ENCODE measurements around the gene EFHD1. TPM values are rescaled to one million over a fixed set of nuclear protein-coding genes. Genes with fewer than 3 reads are reported as not detected.
A peak's percentile ranks its signal among the peaks of the same experiment; 100 is the strongest.

EFHD1 gene
- total and polyA plus RNA-seq, 2 experiments from 2014 or later, result 3.4 to 6.4 TPM

DNA sequence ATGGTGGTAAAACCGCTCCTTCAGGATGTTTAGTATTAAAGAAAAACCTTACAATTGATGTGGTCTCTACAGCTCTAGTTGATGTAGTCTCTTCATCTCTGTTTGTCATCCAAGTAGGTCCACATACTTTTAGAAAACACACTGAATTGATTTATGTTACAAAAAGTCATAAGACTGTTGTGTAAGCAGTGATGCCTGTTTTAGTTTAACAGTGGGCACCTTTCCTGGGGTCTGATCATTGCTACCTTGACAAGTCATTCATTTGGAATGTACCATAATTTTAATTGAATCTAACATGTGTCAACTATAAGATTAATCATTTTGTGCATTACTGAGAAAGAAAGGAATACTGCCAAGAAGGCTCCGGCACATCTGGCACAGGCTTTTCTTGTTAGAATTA is 98.1 kb downstream of the EFHD1 start (continued):
- TF ChIP-seq ZNF462 (CRISPR knock-in tag; IDR thresholded peaks at IDR 0.05) (no peak), NANOG (IDR thresholded peaks at IDR 0.05; ENCODE audit: borderline replicate concordance) (no peak), POLR2AphosphoS5 (IDR thresholded peaks at IDR 0.05; ENCODE audit: low read depth) (no peak), STAT1 (IDR thresholded peaks at IDR 0.05; ENCODE audit: unreplicated experiment) (no peak), JUNB (IDR thresholded peaks at IDR 0.05; ENCODE audit: unreplicated experiment) (no peak), ZNF331 (CRISPR knock-in tag; IDR thresholded peaks at IDR 0.05; ENCODE audit: low read depth) (no peak)
- TF ChIP-seq, protein P1, sequence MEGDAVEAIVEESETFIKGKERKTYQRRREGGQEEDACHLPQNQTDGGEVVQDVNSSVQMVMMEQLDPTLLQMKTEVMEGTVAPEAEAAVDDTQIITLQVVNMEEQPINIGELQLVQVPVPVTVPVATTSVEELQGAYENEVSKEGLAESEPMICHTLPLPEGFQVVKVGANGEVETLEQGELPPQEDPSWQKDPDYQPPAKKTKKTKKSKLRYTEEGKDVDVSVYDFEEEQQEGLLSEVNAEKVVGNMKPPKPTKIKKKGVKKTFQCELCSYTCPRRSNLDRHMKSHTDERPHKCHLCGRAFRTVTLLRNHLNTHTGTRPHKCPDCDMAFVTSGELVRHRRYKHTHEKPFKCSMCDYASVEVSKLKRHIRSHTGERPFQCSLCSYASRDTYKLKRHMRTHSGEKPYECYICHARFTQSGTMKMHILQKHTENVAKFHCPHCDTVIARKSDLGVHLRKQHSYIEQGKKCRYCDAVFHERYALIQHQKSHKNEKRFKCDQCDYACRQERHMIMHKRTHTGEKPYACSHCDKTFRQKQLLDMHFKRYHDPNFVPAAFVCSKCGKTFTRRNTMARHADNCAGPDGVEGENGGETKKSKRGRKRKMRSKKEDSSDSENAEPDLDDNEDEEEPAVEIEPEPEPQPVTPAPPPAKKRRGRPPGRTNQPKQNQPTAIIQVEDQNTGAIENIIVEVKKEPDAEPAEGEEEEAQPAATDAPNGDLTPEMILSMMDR (conservative IDR thresholded peaks at IDR 0.05; ENCODE audit: low read depth in 2 of 2), result no peak

Small RNA genes within 50 kb of the gene (small RNA-seq; reads per million reads assigned to genes)
- gene RN7SL359P (ENCODE audit: low replicate concordance), result 1.8 reads per million, percentile 79 among the genes with 10 or more reads in this experiment

Other genes with a start within 250 kb of the EFHD1 start
- 2.5 and 3.8 TPM in 2 replicates for gene ALPG, start 226.8 kb upstream of the EFHD1 start, total RNA-seq (2014; rRNA removed; shearing (Covaris generic))
- 0.89 and 1.4 TPM in 2 replicates for gene ALPG, start 226.8 kb upstream of the EFHD1 start, polyA plus RNA-seq (2016; fragmentation: Nextera tagmentation; extraction: Ambion mirVana)
- gene ALPI, start 177.5 kb upstream of the EFHD1 start, total RNA-seq (2014; rRNA removed; shearing (Covaris generic)), result not detected in 2 replicates
- not detected in 2 replicates for gene ALPI, start 177.5 kb upstream of the EFHD1 start, polyA plus RNA-seq (2016; fragmentation: Nextera tagmentation; extraction: Ambion mirVana)
- gene ECEL1, start 145.8 kb upstream of the EFHD1 start, total RNA-seq (2014; rRNA removed; shearing (Covaris generic)), result 17.5 and 18.0 TPM in 2 replicates
- gene ECEL1, start 145.8 kb upstream of the EFHD1 start, polyA plus RNA-seq (2016; fragmentation: Nextera tagmentation; extraction: Ambion mirVana), result 6.7 and 9.3 TPM in 2 replicates
- gene PRSS56, start 113.2 kb upstream of the EFHD1 start, total RNA-seq (2014; rRNA removed; shearing (Covaris generic)), result 0.31 TPM in 1 of 2 replicates, not detected in the other
- gene PRSS56, start 113.2 kb upstream of the EFHD1 start, polyA plus RNA-seq (2016; fragmentation: Nextera tagmentation; extraction: Ambion mirVana), result 0.27 TPM in 1 of 2 replicates, not detected in the other
- gene CHRND, start 107.4 kb upstream of the EFHD1 start, total RNA-seq (2014; rRNA removed; shearing (Covaris generic)), result 0.10 TPM in 1 of 2 replicates, not detected in the other
- 0.11 TPM in 1 of 2 replicates, not detected in the other for gene CHRND, start 107.4 kb upstream of the EFHD1 start, polyA plus RNA-seq (2016; fragmentation: Nextera tagmentation; extraction: Ambion mirVana)
- not detected in 2 replicates for gene CHRNG, start 93.9 kb upstream of the EFHD1 start, total RNA-seq (2014; rRNA removed; shearing (Covaris generic))
- not detected in 2 replicates for gene CHRNG, start 93.9 kb upstream of the EFHD1 start, polyA plus RNA-seq (2016; fragmentation: Nextera tagmentation; extraction: Ambion mirVana)
- gene TIGD1, start 83.0 kb upstream of the EFHD1 start, total RNA-seq (2014; rRNA removed; shearing (Covaris generic)), result 6.1 and 7.6 TPM in 2 replicates
- 6.6 and 9.3 TPM in 2 replicates for gene TIGD1, start 83.0 kb upstream of the EFHD1 start, polyA plus RNA-seq (2016; fragmentation: Nextera tagmentation; extraction: Ambion mirVana)
- gene EIF4E2, start 82.9 kb upstream of the EFHD1 start, total RNA-seq (2014; rRNA removed; shearing (Covaris generic)), result 59.2 and 68.1 TPM in 2 replicates
- 148 and 152 TPM in 2 replicates for gene EIF4E2, start 82.9 kb upstream of the EFHD1 start, polyA plus RNA-seq (2016; fragmentation: Nextera tagmentation; extraction: Ambion mirVana)
- 97.5 and 104 TPM in 2 replicates for gene GIGYF2, start 63.7 kb downstream of the EFHD1 start, total RNA-seq (2014; rRNA removed; shearing (Covaris generic))
- gene GIGYF2, start 63.7 kb downstream of the EFHD1 start, polyA plus RNA-seq (2016; fragmentation: Nextera tagmentation; extraction: Ambion mirVana), result 39.2 and 48.9 TPM in 2 replicates
- gene KCNJ13, start 143.0 kb downstream of the EFHD1 start, total RNA-seq (2014; rRNA removed; shearing (Covaris generic)), result not detected in 2 replicates
- 0.37 and 0.52 TPM in 2 replicates for gene KCNJ13, start 143.0 kb downstream of the EFHD1 start, polyA plus RNA-seq (2016; fragmentation: Nextera tagmentation; extraction: Ambion mirVana)
- 0.62 and 0.80 TPM in 2 replicates for gene SNORC, start 236.7 kb downstream of the EFHD1 start, total RNA-seq (2014; rRNA removed; shearing (Covaris generic))
- 1.6 and 1.9 TPM in 2 replicates for gene SNORC, start 236.7 kb downstream of the EFHD1 start, polyA plus RNA-seq (2016; fragmentation: Nextera tagmentation; extraction: Ambion mirVana)

Measured in GM23338 (cell line).